Left kidney (tissue), 2 donors: ENCODE data around the gene SLAMF1. TPM values are rescaled to one million over a fixed set of nuclear protein-coding genes. Genes with fewer than 3 reads are reported as not detected.

Source experiments
- DNase-seq: peaks from one replicate; pipeline ENCODE4 v3.0.0-alpha.2; 2013
- polyA plus RNA-seq: library from polyadenylated mRNA; unstranded; fragments of 120-200 nt; gene quantifications from one replicate; pipeline ENCODE4 v1.2.1, GENCODE V29; 2013; ENCODE audit not compliant: insufficient read length

The SLAMF1 gene
- polyA plus RNA-seq, 1 donor = not detected

DNA sequence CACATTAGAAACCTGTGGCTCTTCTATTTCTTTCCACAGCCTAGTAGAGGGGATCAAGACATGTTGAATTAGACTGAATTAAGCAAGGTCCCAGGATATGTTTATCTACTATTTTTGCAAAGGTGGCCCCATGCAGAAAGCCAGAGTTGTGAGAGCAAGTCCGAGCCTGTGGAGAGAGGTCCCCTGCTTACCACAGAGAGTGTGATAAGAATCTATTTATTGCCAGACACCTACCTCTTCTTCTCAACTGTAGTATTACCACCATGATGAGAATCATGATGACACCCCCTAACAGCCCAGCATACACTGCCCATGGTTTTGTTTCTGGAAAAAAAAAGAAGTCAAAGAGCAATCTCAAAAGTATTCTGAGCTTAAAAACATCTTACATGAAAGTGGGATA, 23.0 kb downstream of the SLAMF1 start:
- no peak for DNase-seq

DNA sequence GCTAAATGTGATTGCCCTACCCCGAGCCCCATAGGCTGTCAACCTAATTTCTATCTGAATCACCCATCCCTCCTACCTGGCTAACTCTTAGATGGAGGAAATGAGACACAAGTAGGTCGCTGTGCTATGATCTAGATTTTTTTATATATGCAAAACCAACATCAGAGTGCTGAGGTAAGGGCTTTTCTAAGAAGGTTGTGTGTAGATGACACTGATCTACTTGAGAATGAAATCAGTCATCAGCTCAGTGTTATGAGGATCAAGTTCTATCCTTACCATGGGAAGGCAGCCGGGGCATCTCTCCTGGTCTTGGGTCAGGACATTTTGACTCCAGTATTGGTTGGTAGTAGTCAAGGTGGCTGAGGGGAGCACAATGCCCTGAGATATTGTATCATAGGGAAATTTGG, 23.6 kb downstream of the SLAMF1 start:
- DNase-seq = no peak

DNA sequence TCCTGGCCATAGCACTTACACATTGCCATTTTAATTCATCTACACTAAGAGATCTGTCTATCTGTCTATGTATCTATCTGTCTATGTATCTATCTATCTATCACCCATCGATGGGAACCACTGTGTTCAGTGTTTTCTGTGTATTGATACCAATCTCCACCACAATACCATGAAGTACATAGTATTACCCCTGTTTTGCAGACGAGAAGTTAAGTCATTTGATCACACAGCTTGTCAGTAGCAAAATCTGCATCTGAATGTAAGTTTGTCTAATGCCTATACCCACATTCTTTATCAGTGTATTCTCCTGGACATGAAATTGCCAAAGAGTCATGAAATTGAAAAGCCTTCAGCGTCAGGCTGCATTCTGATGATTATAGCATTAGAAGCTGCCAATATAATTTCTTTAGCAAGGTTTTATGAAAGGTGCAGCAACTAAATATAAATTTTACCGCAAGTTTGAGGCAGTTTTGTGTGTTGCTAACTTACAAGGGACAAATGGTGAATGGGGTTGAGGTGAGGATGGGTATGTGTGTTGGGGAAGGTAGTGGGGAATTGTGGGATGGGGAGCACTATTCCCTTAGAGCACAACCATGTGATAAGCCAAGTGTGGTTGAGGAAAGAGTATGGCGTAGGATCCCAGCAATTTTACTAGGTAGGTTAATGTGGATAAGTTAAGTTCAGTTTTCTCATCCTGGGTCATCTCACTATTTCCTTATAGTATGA, 24.2 kb downstream of the SLAMF1 start:
- DNase-seq = no peak

GRCh38 chr1:160621633-160622413, 25.0 kb downstream of the SLAMF1 start:
- DNase-seq = no peak

- DNase-seq = no peak
Observed at GRCh38 chr1:160620942-160621632, 25.8 kb downstream of the SLAMF1 start.

DNA sequence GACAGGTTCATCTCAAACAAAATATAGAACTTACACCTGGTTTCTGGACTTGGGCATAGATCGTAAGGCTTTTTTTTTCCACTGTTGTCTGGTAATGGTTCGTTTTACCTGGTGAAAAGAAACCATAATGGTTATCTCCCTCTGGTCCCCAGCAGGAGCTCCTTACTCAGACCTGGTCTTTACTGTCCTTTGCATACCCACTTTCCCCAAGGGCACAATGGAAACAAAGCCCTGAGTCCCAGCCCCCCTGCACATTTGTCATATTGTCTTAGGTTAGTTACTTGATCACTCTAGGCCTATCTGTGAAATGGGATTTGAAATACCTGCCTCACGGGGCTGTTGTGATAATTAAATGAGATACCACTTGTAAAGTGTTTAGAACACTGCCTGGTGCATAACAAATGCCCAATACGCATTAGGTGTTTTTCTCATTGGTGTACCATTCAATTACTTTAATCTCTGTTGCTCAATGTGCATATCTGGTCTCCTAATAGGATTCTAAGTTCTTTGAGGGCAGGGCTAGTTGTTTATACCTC, 27.0 kb downstream of the SLAMF1 start:
- no peak for DNase-seq

- DNase-seq = no peak
Observed at GRCh38 chr1:160618763-160619274, 28.0 kb downstream of the SLAMF1 start.

DNA sequence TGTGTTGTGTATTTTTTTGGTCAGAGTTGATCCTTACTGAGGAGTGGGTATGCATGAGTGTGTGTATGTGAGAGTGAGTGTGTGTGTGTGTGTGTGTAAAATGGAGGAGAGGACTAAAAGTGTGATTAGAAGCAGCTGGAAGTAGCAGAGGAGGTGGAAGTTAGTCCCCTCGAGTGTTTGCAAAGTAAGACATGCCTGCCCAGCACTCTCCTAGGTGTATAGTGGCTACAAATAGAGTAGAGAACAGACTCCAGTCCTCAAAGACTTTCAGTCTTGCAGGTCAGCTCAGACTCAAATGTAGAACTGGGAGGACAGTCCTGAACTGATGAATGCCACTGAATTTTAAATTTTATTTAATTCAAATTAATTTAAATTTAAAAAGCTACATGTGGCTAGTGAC, 28.5 kb downstream of the SLAMF1 start:
- DNase-seq = no peak

GRCh38 chr1:160615660-160616059, 31.2 kb downstream of the SLAMF1 start:
- DNase-seq = no peak

GRCh38 chr1:160614410-160614809, 32.4 kb downstream of the SLAMF1 start:
- DNase-seq = no peak

GRCh38 chr1:160612613-160613218, 34.1 kb downstream of the SLAMF1 start:
- no peak for DNase-seq

DNA sequence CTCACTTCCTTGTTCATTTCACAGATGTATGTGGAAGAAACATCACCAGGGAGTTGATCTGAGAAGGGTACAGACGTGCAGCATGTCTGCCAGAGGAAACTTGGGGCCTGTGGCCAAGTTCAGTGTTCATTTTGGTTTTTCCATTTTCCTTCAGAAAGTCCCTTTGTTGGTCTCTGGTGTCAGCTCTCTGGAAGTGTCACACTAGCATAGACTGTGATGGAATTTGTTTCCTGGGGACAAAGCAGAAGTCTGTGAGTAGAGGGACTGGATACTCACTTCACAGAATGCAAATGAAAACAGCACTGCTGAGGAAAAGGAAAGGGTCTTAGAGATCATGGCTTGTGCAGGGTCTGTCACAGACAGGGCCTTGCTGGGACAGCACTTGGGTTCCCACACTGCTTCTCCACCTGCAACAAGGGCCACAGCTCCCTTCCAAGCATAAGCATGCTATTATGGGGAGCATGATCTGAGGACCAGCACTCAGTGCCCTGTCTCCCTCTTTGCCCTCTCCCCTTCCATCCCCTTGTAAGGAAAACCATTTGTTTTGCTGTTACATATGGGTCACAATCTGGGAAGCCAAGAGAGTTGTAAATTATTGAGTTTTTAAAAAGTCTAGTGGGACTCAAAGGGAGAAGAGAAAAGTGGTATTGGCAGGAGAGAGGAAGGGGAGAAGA, 36.1 kb downstream of the SLAMF1 start:
- no peak for DNase-seq

GRCh38 chr1:160608941-160609340, 37.9 kb downstream of the SLAMF1 start:
- DNase-seq = no peak

- DNase-seq = no peak
Observed at GRCh38 chr1:160608514-160608913, 38.3 kb downstream of the SLAMF1 start.

DNA sequence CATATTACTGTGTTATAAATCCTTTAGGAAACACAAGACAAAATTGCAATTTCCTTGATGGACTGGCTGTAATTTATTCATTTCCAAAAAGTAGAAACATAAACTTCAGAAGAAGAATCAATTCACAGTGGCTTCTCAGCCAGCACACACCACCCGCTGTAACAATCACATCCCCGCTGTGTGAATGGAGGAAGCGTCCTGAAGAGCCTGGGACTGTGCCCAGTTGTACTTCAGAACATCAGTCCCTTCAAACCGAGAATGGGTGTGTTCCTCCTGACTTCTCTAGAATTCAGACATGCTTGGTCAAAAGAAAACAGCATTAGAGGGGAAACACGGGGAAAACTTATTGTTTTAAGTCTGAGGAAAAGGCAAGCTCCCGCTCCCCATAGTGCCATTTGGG, 38.8 kb downstream of the SLAMF1 start:
- no peak for DNase-seq

- no peak for DNase-seq
Observed at GRCh38 chr1:160607672-160608032, 39.2 kb downstream of the SLAMF1 start.

DNA sequence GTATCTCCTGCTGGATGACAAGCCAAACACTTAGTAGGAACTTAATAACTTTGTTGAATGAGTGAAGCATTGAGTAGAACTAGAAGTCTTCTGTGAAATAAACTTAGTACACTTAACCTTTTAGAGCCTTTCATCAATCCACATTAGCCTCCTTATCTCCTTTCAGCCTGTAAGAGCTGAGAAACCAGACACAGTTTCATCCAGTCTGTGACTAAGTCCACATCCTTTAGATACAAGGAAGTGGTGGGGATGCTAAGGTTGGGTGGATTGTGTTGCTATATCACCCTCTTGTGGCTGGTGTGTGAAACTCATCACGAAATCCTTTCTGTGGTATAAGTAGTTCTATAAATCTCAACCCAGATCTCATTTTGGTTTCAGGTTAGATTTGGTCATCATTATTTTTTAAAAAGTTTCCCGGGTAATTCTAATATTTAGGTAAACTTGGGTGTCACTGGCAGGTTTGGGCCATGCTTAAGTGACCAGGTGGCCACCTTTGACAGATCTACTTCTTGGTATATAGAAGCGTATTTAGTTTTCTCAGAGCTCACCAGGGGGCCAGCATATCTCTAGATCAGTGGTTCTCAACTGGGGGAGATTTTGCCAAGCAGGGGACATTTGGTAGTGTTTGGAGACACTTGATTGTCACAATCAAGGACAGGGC, 39.7 kb downstream of the SLAMF1 start:
- DNase-seq = peak; percentile 22

DNA sequence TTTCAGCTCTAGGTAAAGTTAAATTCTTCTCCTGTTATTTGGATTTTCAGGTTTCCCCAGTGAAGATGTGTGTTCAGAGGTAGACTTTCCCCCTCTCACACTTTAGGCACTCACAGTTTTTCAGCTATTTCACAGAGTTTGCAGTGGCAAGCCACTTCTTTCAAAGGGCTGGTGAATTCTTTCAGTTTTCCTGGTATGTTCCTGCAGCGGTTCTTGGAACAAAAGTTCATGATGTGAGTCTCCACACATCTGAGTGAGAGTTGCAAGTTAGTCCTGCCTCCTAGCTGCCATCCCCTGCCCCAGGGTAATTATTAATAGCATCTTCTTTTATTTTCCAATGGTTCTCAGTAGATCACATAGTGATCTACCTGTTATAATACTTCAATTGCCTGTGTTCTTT, 40.2 kb downstream of the SLAMF1 start:
- no peak for DNase-seq

DNA sequence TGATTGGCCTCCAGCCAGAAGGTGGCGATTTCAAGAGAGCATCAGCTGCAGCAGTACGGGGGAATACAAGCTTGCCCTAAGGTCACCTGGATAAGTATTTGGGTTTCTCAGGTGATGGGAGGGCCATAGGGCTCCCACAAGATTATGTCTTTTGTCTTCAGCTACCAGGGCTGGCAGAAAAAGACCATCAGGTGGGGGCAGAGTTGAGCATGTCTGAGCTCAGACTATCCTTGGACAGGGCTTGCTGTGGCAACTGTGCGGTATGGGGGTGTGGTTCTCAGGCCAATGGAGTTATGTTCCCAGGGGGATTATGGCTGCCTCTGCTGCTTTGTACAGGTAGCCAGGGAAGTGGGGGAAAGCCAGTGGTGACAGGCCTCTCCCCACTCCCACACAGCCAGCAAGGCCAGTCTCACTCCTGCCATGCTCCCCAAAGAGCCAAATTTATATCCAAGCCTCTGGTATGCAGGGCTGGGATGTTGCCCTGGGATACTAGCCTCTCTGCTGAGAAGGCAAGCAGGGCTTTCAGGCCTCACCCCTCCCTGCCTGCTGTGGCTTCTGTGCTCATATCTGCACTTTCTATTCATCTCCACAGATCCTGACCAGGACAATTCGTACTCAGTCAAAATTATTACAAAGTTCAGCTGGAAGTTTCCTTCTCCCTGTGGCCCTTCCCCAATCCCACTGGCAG, 40.9 kb downstream of the SLAMF1 start:
- no peak for DNase-seq

DNA sequence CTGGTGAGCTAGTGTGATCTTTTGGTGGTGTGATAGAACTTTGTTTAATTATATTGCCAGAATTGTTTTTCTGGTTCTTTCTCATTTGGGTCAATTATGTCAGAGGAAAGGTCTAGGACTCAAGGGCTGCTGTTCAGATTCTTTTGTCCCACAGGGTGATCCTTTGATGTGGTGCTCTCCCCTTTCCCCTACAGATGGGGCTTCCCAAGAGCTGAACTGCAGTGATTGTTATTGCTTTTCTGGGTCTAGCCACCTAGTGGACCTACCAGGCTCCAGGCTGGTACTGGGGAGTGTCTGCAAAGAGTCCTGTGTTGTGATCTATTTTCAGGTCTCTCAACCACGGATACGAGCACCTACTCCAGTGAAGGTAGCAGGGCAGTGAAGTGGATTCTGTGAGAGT, 41.6 kb downstream of the SLAMF1 start:
- no peak for DNase-seq
